K562 (cell line): ENCODE data around the gene PTGES3. TPM values are rescaled to one million over a fixed set of nuclear protein-coding genes. Genes with fewer than 3 reads are reported as not detected.
A peak's percentile ranks its signal among the peaks of the same experiment; 100 is the strongest.

Experiments used
- BRCA1 ChIP-seq, 2 experiments: fragments of 450-650 bp in 1 of 2; sonication (generic) in 1 of 2; formaldehyde crosslinking in 1 of 2; IDR thresholded peaks; 2 replicates each; pipeline versions ENCODE4 v1.5.0 to v1.6.1; 2017 to 2020; ENCODE audit warnings: mild to moderate bottlenecking in 1 of 2, missing genetic modification reagents in 1 of 2
- CREB1 ChIP-seq, 2 experiments: sonication (generic) in 1 of 2; formaldehyde crosslinking in 1 of 2; IDR thresholded peaks; 2 replicates each; pipeline versions ENCODE4 v1.6.1 to v1.8.0; 2012 to 2022; ENCODE audit warnings: inconsistent platforms in 1 of 2, mild to moderate bottlenecking in 1 of 2, missing genetic modification reagents in 1 of 2, moderate library complexity in 1 of 2
- FOXK1 ChIP-seq: sonication (generic); formaldehyde crosslinking; IDR thresholded peaks from 2 replicates; pipeline ENCODE4 v1.8.0; 2022; ENCODE audit warnings: missing genetic modification reagents, mild to moderate bottlenecking, borderline replicate concordance
- ILK ChIP-seq: fragments of 450-650 bp; IDR thresholded peaks from 2 replicates; pipeline ENCODE4 v1.6.1; 2016; ENCODE audit warnings: missing genetic modification characterization, low read depth, mild to moderate bottlenecking, missing compliant biosample characterization, moderate library complexity, borderline replicate concordance
- MEIS2 ChIP-seq: fragments of 450-650 bp; IDR thresholded peaks from 2 replicates; pipeline ENCODE4 v1.6.1; 2014; ENCODE audit warnings: mild to moderate bottlenecking; ENCODE audit not compliant: partially characterized antibody
- NR2C1 ChIP-seq, 2 experiments: fragments of 450-650 bp; IDR thresholded peaks; 2 replicates each; pipeline ENCODE4 v1.6.1; 2017; ENCODE audit warnings: mild to moderate bottlenecking in 2 of 2, antibody characterized with exemption in 1 of 2, inconsistent platforms in 1 of 2, missing compliant biosample characterization in 1 of 2, missing genetic modification characterization in 1 of 2
- POLR3A ChIP-seq: IDR thresholded peaks from 2 replicates; pipeline ENCODE4 v1.6.1; 2011; ENCODE audit warnings: borderline replicate concordance, mild to moderate bottlenecking, moderate library complexity; ENCODE audit not compliant: insufficient read length, insufficient read depth; ENCODE audit errors: extremely low read depth
- RCOR1 ChIP-seq, 2 experiments: IDR thresholded peaks; 2 replicates each; pipeline ENCODE4 v1.6.1; 2012; ENCODE audit warnings: low read depth in 2 of 2, low read length in 2 of 2, borderline replicate concordance in 1 of 2, improper control_type of control experiment in 1 of 2
- SOX6 ChIP-seq: fragments of 450-650 bp; IDR thresholded peaks from 2 replicates; pipeline ENCODE4 v1.6.1; 2014; ENCODE audit warnings: mild to moderate bottlenecking
- SP2 ChIP-seq: IDR thresholded peaks from 2 replicates; pipeline ENCODE4 v1.6.1; 2011; ENCODE audit warnings: mild to moderate bottlenecking, low read depth, low read length, moderate library complexity; ENCODE audit not compliant: poor library complexity, severe bottlenecking; ENCODE audit errors: extremely low read depth
- TAF1 ChIP-seq: IDR thresholded peaks from 2 replicates; pipeline ENCODE4 v1.6.1; 2011; ENCODE audit warnings: mild to moderate bottlenecking, low read length, moderate library complexity; ENCODE audit not compliant: insufficient read depth, control insufficient read depth, severe bottlenecking; ENCODE audit errors: extremely low read depth
- XRCC5 ChIP-seq: fragments of 200-400 bp; formaldehyde crosslinking; IDR thresholded peaks from 2 replicates; pipeline ENCODE4 v1.6.1; 2017; ENCODE audit warnings: low read depth, mild to moderate bottlenecking, low read length
- polyA plus RNA-seq, 8 experiments: library from polyadenylated mRNA; depleted of rRNA in 4 of 8; stranded (reverse) in 5 of 8; unstranded in 3 of 8; fragments of >200 nt; fragmentation: Nextera tagmentation in 2 of 8; fragmentation: Illumina TruSeq in 1 of 8; extraction: Ambion mirVana in 2 of 8; extraction: Trizol in 1 of 8; gene quantifications; 2 replicates each; pipeline versions ENCODE4 v1.2.1 to v1.2.3, GENCODE V29; 2011 to 2014; ENCODE audit warnings: inconsistent platforms in 1 of 8, missing spikeins in 1 of 8
- total RNA-seq, 7 experiments: library from RNA; depleted of rRNA in 6 of 7; stranded (reverse); fragments of >200 nt in 6 of 7; fragmentation: Illumina TruSeq in 2 of 7; extraction: Trizol in 2 of 7; gene quantifications; 2 replicates each; pipeline versions ENCODE4 v1.2.1 to v1.2.3, GENCODE V29; 2011 to 2021; ENCODE audit warnings: low replicate concordance in 1 of 7
- TF ChIP-seq, protein P1 (sequence below): fragments of 450-650 bp; IDR thresholded peaks from 2 replicates; pipeline ENCODE4 v1.6.1; 2016
- TF ChIP-seq, protein P2 (sequence below): fragments of 250-450 bp; sonication (Bioruptor Pico); IDR thresholded peaks from 2 replicates; pipeline ENCODE4 v1.5.0; 2020; ENCODE audit warnings: mild to moderate bottlenecking, borderline replicate concordance
- TF ChIP-seq, protein P3 (sequence below), 2 experiments: IDR thresholded peaks in 1 of 2; conservative IDR thresholded peaks in 1 of 2; 2 replicates each; pipeline ENCODE4 v1.6.1; 2016; ENCODE audit warnings: low read depth in 2 of 2, mild to moderate bottlenecking in 1 of 2, missing compliant biosample characterization in 1 of 2, missing genetic modification characterization in 1 of 2, moderate library complexity in 1 of 2
- TF ChIP-seq, protein P4 (sequence below): fragments of 450-650 bp; IDR thresholded peaks from 2 replicates; pipeline ENCODE4 v1.6.1; 2016; ENCODE audit warnings: borderline replicate concordance

The PTGES3 gene
- total and polyA plus RNA-seq, 9 of the 15 experiments (the other 6 are each of a cell fraction or from before 2014, with no cell fraction given), result 163 to 501 (median 213) TPM

DNA sequence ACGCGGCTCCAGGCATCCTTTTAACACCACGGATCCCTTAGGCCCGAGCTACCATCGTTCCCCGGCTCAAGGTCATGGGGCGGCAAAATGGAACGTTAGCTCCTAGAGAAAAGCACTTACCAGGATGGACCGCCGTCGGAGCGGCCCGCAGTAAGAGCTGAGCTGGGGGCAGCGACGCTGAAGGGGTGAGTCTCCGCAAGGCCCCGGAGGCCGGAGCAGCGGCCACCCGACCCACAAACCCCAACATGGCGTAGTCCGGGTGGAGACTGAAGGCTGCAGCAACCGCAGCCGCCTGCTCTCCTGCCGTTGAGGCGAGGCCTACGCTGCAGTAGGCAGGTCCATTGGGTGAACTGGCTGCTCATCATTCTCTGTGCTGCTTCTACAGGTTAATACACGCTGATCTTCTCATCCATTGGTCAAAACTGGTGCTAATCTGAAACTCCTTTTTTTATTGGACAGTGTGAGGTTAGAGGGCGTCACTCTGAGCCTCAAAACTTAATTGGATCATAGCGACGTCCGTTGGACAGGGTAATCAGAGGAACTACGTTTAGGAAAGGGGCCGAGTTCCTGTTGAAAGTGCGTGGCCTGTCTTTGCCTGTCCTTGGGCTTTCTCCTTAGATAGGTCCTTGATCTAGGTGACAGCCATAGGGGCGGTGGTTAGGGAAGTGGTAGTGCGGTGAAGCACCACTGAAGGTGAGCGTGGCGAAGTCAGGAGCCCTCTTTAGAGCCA lies 42.2 kb downstream of the PTGES3 start, which contains the start of gene ATP5F1B (continued):
- TF ChIP-seq XRCC5, result peak; percentile 34; the same call in 1 of the 2 replicates
- peak; percentile 96 for TF ChIP-seq SP2
- TF ChIP-seq POLR3A, result no peak
- TF ChIP-seq, protein P1, sequence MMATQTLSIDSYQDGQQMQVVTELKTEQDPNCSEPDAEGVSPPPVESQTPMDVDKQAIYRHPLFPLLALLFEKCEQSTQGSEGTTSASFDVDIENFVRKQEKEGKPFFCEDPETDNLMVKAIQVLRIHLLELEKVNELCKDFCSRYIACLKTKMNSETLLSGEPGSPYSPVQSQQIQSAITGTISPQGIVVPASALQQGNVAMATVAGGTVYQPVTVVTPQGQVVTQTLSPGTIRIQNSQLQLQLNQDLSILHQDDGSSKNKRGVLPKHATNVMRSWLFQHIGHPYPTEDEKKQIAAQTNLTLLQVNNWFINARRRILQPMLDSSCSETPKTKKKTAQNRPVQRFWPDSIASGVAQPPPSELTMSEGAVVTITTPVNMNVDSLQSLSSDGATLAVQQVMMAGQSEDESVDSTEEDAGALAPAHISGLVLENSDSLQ, result peak; percentile 100
- TF ChIP-seq ILK (tag), result no peak
- peak; percentile 83; the same call in 1 of the 2 replicates for TF ChIP-seq FOXK1 (CRISPR knock-in tag)
- peak; percentile 97 for TF ChIP-seq TAF1
- peak; percentile 92 for TF ChIP-seq CREB1 (IDR thresholded peaks at IDR 0.05)
- TF ChIP-seq CREB1 (CRISPR knock-in tag; IDR thresholded peaks at IDR 0.05), result peak; percentile 90
- TF ChIP-seq SOX6, result 0 out of 2 replicates have a peak, but pooled peaks have one; percentile 11
- TF ChIP-seq BRCA1 (IDR thresholded peaks at IDR 0.05), result no peak
- TF ChIP-seq BRCA1 (CRISPR knock-in tag; IDR thresholded peaks at IDR 0.05), result 0 out of 2 replicates have a peak, but pooled peaks have one; percentile 34
- TF ChIP-seq NR2C1 (IDR thresholded peaks at IDR 0.05), result peak; percentile 71; the same call in 1 of the 2 replicates
- TF ChIP-seq NR2C1 (tag; IDR thresholded peaks at IDR 0.05), result peak; percentile 25; the same call in 1 of the 2 replicates
- no peak for TF ChIP-seq RCOR1 (IDR thresholded peaks at IDR 0.05; ENCODE audit: borderline replicate concordance in 1 of 2, low read depth in 2 of 2, low read length in 2 of 2)
- TF ChIP-seq, protein P2, sequence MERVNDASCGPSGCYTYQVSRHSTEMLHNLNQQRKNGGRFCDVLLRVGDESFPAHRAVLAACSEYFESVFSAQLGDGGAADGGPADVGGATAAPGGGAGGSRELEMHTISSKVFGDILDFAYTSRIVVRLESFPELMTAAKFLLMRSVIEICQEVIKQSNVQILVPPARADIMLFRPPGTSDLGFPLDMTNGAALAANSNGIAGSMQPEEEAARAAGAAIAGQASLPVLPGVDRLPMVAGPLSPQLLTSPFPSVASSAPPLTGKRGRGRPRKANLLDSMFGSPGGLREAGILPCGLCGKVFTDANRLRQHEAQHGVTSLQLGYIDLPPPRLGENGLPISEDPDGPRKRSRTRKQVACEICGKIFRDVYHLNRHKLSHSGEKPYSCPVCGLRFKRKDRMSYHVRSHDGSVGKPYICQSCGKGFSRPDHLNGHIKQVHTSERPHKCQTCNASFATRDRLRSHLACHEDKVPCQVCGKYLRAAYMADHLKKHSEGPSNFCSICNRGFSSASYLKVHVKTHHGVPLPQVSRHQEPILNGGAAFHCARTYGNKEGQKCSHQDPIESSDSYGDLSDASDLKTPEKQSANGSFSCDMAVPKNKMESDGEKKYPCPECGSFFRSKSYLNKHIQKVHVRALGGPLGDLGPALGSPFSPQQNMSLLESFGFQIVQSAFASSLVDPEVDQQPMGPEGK (CRISPR knock-in tag), result peak; percentile 47; the same call in 1 of the 2 replicates
- TF ChIP-seq, protein P3, sequence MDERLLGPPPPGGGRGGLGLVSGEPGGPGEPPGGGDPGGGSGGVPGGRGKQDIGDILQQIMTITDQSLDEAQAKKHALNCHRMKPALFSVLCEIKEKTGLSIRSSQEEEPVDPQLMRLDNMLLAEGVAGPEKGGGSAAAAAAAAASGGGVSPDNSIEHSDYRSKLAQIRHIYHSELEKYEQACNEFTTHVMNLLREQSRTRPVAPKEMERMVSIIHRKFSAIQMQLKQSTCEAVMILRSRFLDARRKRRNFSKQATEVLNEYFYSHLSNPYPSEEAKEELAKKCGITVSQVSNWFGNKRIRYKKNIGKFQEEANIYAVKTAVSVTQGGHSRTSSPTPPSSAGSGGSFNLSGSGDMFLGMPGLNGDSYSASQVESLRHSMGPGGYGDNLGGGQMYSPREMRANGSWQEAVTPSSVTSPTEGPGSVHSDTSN (CRISPR knock-in tag; IDR thresholded peaks at IDR 0.05; ENCODE audit: low read depth), result peak; percentile 94
- TF ChIP-seq, protein P3 (tag; conservative IDR thresholded peaks at IDR 0.05; ENCODE audit: low read depth), result peak; percentile 100
- peak; percentile 73 for TF ChIP-seq MEIS2
- TF ChIP-seq, protein P4, sequence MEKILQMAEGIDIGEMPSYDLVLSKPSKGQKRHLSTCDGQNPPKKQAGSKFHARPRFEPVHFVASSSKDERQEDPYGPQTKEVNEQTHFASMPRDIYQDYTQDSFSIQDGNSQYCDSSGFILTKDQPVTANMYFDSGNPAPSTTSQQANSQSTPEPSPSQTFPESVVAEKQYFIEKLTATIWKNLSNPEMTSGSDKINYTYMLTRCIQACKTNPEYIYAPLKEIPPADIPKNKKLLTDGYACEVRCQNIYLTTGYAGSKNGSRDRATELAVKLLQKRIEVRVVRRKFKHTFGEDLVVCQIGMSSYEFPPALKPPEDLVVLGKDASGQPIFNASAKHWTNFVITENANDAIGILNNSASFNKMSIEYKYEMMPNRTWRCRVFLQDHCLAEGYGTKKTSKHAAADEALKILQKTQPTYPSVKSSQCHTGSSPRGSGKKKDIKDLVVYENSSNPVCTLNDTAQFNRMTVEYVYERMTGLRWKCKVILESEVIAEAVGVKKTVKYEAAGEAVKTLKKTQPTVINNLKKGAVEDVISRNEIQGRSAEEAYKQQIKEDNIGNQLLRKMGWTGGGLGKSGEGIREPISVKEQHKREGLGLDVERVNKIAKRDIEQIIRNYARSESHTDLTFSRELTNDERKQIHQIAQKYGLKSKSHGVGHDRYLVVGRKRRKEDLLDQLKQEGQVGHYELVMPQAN, result peak; percentile 64; the same call in 1 of the 2 replicates
